T-helper 2 cell treated with Interferon-gamma antibody and Interleukin-4, amounts not matched to agents 100 ng/mL and 5 ng/mL, for 36 hours (primary cell): ENCODE data around the gene GPNMB. TPM values are rescaled to one million over a fixed set of nuclear protein-coding genes. Genes with fewer than 3 reads are reported as not detected.
"Not testable (repeated sequence)": the region's sequence is repeated elsewhere in the genome, so short reads cannot be mapped to it uniquely, and the experiment has no call there.

Experiments
- intact Hi-C: fragments of 100-400 bp; cut with micrococcal nuclease; formaldehyde crosslinking; loops from one replicate; pipeline ENCODE4 v1.15.1; 2023
- total RNA-seq: library from RNA; stranded (reverse); gene quantifications from 2 replicates; pipeline ENCODE4 v1.2.3, GENCODE V29; 2022

GPNMB gene
- total RNA-seq, 1 donor from 2014 or later, result 0.73 TPM

GRCh38 chr7:23298885-23299769 lies 52.6 kb downstream of the GPNMB start, which contains the start of gene MALSU1:
TSS of gene MALSU1 (plus strand) at chr7:23299339. CDS start at chr7:23299353, 14 bp downstream.
- intact Hi-C loops, result loop anchor here (1.0 to 5.0 kb wide), 9 partner anchors 22 to 477 kb away; partner anchors contain the start of genes KLHL7 and TOMM7

- intact Hi-C loops, result loop anchor here (1.0 to 5.0 kb wide), 9 partner anchors 23 to 478 kb away; partner anchors contain the start of genes KLHL7 and TOMM7
Measured at GRCh38 chr7:23299770-23300300, 53.3 kb downstream of the GPNMB start.

DNA sequence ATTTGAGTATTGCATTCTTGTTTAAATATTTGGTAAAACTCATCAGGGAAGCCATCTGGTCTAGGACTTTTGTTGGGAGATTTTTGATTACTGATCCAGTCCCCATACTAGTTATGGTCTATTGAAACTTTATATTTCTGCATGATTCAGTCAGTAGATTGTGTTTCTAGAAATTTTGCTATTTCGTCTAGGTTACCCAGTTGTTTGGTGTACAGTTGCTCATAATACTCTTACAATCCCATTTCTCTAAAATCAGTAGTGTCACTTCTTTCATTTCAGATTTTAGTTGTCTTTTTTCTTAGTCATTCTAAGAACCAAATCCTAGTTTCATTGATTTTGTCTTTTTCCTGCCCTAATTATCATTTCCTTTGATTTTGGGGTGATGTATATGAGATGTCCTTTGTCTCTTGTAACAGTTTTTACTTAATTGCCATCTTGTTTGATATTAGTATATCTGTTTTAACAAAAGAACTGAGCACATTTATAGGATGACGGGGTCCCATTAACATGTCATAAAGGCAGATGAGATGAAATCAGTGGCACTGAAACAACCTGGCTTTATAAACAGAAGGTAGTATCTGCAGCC lies 60.5 kb downstream of the GPNMB start:
- intact Hi-C loops, result no loop called here

DNA sequence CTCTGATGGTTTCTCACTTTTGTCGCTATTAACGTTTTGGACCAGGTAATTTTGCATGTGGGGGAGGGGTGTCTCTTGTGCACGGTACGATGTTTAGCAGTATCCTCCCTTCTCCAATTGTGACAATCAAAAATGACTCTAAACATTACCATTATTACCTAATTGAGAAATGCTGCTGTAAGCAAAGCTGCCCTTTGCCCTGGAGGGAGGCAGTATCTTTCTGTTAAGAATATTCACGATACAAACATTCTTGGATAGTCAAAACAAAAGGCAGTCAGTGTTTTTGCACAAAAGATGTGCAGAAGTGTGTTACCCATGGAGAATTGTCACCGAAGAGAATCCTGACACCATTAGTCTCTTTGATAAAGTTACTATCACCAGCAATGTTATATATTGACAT lies 62.2 kb downstream of the GPNMB start:
- intact Hi-C loops, result no loop called here

DNA sequence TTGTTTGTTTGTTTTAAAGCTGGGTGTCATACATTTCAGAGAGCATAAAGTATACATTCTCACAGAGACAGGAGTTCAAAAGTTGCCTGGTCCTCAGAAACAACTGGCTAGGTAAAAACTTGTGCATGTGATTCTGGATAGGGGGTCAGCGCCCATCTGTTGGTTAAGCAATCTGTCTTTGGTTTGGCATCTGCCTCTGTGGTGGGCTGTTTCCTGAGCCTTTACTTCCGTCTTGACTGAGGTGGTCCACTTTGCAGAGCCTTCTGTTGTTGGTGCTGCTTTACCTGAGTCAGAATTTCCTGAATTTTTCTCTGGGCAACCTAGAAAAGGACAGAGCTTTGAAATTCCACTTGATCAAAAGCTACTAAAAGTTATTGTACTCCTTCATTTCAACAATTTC lies 65.6 kb downstream of the GPNMB start:
- intact Hi-C loops, result not testable (repeated sequence)

GRCh38 chr7:23315366-23315765 lies 68.8 kb downstream of the GPNMB start:
- intact Hi-C loops, result no loop called here

Other genes with a start within 250 kb of the GPNMB start
- gene HYCC1, start 232.6 kb upstream of the GPNMB start, total RNA-seq, result 89.8 and 93.5 TPM in 2 replicates
- 12.5 and 13.4 TPM in 2 replicates for gene KLHL7, start 141.0 kb upstream of the GPNMB start, total RNA-seq
- gene NUP42, start 64.7 kb upstream of the GPNMB start, total RNA-seq, result 48.3 and 51.9 TPM in 2 replicates
- gene MALSU1, start 52.6 kb downstream of the GPNMB start, total RNA-seq, result 56.3 and 61.4 TPM in 2 replicates
- 13.3 and 15.0 TPM in 2 replicates for gene IGF2BP3, start 223.7 kb downstream of the GPNMB start, total RNA-seq